Measurements from ENCODE around the gene CENPQ.
"Not testable (repeated sequence)": the region's sequence is repeated elsewhere in the genome, so short reads cannot be mapped to it uniquely, and the experiment has no call there.

Gene CENPQ, protein sequence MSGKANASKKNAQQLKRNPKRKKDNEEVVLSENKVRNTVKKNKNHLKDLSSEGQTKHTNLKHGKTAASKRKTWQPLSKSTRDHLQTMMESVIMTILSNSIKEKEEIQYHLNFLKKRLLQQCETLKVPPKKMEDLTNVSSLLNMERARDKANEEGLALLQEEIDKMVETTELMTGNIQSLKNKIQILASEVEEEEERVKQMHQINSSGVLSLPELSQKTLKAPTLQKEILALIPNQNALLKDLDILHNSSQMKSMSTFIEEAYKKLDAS

DNA sequence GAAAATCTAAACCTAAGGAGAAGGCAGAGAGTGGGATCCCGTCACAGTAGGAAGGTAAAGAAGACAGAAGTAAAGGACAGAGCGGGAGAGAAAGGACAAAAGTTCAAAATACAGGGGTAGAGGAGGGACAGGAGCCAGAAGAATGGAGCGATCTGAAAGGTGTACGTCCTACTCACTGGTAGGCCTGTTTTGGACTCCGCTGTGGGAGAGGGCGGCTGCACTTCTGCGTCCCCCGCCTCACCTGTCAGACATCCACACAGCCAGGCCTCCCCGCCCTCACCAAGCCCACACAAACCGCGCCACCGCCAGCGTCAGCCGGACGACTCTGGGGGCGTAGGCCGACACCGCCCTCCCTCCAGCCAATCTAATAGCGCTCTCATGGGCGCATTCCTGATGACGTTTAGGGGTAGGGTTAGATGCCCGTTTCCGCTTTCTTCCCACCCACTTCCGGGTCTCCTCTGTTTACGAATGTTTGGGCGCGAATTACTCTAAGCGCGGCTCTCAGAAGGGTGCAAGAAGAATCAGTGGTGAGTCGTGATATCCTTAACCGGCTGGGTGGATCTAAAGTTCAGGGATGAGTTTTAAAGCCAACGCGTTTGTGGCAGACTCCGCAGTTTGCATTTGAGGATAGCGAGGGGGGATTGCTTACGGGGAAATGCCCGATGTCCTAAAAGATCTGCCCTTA, at the start of gene CENPQ, which contains the start of gene MMUT:
Gene CENPQ (plus strand): TSS at position 444 of the 685 bp plus-strand sequence. CDS start 6,807 bp downstream, outside the sequence.
Gene MMUT (minus strand): TSS at position 327 of the 685 bp plus-strand sequence. CDS start 3,787 bp downstream, outside the sequence.
- peak; percentile 45 to 97 (median 89) for DNase-seq

DNA sequence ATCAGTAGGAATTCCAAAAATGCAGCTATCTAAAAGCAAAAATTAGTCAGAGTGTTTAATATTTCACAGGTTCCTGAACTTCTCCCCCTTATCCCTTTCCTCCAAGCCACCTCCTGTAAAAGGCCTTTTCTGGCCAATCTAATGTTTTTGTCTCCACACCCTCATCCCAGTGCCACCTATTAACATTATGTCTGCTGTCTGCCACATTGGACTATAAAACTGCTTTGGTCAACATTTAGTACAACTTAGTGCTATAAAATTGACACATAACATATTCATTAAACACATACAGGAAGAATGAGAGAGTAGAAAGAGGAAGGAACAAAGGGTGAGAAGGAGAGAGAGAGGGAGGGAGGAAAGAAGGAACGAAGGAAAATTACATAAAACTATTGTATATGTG, 47.8 kb upstream of the CENPQ start:
- DNase-seq, result no peak

DNA sequence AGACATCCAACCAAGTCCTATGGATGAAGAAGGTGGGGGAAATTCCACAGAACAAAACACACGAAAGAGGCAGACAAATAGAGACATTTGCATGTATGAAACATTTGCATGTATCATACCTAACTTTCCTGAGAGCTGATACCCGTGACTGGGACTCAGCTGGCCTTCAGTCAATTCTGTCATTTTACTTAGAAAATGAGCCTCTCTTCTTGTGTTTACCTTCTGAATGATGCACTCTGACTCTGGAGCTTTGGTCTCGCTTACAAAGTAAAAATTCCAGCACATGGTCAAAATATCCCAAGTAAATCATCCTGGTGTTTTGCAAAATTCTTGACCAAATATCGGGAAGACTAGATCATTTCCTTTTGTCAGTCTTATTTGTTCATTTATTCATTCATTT, 47.0 kb upstream of the CENPQ start:
- DNase-seq, result no peak

DNA sequence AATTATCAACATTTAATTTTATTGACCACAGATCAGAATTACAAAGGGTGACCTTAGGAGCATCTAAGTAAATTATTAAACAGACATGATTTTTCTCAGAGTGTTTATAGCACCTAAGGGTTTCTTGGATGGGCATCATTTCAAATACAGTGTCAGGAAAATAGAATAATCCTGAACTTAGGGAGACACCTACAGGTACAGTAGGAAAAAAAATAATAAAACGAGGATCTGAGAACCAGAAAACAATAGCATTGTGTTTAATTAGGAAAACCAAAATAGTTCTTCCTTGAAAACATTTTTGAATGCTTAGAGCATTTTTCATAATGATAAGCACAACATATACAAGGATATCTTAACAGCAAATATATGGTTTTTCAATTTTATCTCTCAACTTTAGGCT, 39.4 kb upstream of the CENPQ start:
- no peak for DNase-seq

DNA sequence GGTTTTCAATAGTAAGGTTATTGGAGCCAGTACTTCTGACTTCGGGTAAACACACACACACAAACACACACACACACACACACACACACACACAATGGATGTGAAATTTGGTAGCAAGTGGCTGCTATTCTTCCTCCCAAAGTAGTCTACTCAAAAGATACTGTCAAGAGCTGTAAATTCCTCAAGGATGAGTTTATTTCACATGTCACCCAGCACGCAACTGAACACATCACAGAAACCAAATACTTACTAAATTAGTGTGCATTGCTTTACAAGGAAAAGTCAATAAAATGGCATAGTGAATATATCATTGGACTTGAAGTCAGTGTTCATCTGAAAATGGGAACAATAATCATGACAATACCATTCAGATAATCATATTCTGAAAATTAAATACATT, 33.0 kb upstream of the CENPQ start:
- no peak for DNase-seq

DNA sequence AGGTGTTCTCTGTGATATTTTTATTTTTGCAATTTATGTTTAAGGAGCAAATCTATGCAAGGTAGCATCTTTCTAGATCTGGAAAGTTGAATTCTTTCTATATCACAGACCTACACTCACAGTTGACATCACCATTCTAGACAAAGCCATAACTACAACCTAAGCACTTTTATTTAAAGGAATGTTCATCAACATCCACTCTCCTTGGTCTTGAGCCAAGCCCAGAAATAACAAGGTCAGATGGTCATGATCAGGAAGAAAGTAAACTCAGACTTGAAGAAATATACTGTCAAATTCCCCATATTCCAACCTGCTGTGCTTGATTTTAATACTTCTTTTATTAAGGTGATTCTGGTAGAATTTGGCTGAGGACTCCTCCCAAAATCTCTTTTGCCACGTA, 32.3 kb upstream of the CENPQ start:
- DNase-seq, result no peak

DNA sequence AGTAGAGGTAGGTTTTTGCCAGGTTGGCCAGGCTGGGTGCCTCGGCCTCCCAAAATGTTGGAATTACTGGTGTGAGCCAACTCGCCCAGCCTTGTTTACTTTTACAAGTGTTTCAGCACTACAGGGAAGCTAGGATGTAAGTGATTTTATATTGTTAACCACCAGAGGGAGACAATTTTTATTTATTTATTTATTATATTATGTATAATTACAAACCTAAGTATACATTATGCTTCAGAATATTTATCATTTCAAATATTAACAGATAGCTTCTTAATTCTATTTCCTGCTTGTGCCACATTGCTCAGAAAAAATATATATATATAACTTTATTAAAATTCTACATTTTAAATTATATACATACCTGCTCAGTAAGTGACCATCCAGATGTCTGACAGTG, 9.9 kb upstream of the CENPQ start:
- DNase-seq, result no peak

DNA sequence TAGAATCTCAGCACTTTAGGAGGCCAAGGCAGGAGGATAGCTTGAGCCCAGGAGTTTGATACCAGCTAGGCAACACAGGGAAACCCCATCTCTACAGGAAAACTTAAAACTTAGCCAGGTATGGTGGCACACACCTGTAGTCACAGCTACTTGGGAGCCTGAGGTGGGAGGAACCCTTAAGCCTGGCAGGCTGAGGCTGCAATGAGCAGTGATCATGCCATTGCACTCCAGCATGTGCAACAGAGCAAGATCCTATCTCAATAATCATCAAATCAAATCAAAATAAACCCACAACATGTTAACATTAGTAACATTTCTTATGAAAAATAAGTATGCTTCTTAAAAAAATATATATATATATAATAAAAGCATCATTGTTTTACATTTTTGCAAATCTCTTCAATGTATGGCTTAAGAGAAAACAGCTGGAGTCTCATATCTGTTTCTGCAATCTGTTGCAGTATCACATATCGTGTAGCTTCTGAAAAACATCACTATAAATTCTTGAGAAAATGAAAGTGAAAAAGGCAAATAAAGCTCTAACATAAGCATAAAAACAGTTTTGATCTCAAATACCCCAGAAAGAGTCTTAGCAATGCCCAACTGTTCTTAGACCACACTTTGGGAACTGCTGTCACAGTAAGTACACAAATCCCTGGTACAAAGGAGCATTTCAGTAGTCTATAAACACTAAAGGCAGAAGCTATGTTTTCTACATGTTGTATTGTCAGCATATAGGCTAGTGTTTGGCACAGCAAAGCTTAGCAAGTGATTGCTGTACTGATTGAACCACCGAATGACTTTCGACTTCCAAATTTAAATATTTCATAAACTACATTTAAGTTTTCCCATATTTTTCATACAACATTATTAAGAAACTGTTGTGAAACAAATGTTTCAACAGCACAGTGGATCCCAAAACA, 8.1 kb upstream of the CENPQ start:
- no peak for DNase-seq

DNA sequence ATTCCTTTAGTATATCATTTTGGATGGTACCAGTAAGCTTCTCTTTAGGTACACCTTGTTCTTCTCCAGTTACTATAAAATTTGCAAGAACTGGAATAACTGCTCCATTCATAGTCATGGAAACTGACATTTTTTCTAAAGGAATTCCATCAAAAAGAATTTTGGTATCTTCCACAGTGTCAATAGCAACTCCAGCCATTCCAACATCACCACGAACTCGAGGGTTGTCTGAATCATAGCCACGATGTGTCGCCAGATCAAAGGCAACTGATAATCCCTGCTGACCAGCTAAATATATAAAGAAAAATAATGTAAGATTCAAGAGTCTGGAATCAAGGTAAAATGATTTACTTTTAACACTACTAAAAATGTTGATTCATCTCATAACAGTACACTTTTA, 5.4 kb upstream of the CENPQ start:
- no peak for DNase-seq

DNA sequence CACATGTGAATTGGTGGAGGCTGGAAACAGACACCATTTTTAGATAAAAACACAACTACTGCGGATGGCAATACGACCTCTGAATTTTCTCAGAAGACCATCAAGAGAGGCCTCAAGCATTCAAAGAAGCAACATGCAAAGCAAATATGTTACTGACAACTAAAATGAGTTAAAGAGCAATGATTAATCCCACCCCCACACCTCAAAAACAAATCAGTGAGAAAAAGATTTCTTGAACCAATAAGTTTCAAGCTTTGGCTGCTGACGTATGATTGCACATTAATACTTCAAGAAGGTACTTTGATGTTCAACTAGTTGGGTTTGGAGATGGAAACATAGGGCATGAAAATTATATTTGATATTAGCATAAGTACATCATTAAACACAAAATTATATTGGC, 1.1 kb upstream of the CENPQ start:
- DNase-seq, result peak in 1 of 51 donors; percentile 16

DNA sequence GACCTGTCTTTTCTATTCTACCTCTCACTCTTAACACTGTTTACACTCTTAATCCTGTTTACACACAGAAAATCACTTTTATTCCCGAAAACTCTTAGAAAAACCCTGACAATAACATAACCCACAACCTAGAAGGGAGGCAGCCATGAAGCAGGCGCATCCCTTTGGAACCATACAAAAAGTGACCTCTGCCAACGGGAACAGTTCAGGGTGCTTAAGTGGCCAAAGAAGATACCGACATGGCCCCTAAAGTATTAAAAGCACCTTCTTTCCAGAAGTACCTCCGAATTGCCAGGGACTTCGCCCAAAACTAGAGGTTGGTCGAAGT, 607 bp upstream of the CENPQ start:
- DNase-seq, result peak in 1 of 51 donors; percentile 38

DNA sequence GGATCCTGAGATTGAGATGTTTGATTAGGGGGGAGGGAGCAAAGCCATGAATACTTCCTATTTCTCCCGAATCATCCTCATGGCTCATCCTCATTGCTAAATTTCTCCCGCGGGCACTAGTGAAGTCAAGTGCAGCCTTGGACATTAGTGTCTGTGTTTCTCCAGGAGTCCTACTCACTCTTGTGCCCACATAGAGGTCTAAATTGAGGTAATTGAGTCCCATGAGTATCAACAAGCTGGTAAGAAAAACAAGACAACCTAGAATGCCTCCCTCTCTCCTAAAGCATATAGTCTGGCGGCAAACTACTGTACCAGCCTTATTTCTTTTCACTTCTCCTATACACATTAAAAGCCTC, 420 bp downstream of the CENPQ start:
- no peak for DNase-seq

DNA sequence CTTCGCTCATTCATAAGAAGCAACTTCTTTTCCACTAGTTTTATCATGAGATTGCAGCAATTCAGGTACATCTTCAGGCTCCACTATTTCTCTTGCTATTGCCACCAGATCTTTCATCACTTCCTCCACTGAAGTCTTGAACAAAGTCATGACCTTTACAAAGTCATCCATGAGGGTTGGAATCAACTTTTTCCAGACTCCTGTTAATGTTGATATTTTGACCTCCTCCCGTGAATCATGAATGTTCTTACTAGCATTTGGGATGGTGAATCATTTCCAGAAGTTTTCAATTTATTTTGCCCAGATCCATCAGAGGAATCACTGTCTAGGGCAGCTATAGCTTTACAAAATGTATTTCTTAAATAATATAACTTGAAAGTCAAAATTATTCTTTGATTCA, 1.5 kb downstream of the CENPQ start:
- no peak for DNase-seq

DNA sequence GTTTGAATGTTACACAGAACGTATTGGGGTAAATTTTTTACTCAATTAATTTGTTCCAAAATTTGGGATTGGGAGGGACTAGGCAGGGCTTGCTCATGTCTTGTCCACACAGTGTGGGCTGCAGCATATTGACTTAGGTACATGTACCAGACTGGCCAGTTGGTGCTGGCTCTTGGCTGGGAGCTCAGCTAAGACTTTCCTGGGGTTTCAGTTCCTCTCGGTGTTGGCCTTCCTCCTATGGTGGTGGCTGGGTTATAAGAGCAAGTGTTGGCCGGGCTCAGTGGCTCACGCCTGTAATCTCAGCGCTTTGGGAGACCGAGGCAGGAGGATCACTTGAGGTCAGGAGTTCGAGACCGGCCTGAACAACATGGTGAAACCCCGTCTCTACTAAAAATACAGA, 4.9 kb downstream of the CENPQ start:
- DNase-seq, result no peak

DNA sequence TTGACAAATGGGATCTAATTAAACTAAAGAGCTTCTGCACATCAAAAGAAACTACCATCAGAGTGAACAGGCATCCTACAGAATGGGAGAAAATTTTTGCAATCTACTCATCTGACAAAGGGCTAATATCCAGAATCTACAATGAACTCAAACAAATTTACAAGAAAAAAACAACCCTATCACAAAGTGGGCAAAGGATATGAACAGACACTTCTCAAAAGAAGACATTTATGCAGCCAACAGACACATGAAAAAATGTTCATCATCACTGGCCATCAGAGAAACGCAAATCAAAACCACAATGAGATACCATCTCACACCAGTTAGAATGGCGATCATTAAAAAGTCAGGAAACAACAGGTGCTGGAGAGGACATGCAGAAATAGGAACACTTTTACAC, 13.4 kb downstream of the CENPQ start:
- not testable (repeated sequence) for DNase-seq

DNA sequence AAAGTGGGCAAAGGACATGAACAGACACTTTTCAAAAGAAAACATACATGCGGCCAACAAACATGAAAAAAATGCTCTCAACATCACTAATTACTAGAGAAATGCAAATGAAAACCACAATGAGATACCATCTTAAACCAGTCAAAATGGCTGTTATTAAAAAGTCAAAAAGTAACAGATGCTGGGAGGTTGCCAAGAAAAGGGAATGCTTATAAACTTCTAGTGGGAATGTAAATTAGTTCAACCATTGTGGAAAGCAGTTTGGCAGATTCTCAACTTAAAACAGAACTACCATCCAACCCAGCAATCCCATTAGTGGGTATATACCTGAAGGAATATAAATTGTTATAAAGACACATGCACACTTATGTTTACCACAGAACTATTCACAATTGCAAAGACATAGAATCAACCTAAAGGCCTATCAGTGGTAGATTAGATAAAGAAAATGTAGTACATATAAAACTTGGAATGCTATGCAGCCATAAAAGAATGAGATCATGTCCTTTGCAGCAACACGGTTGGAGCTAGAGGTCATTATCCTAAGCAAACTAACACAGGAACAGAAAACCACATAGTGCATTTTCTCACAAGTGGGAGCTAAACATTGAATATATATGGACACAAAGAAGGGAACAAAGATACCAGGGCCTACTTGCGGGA, 16.3 kb downstream of the CENPQ start:
- DNase-seq, result no peak

DNA sequence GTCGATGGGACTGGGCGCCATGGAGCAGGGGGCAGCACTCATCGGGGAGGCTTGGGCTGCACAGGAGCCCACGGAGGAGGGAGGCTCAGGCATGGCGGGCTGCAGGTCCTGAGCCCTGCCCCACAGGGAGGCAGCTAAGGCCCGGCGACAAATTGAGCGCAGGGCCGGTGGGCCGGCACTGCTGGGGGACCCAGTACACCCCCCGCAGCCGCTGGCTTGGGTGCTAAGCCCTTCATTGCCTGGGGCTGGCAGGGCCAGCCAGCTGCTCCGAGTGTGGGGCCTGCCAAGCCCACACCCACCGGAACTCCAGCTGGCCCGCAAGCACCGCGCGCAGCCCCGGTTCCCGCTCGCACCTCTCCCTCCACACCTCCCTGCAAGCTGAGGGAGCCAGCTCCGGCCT, 18.7 kb downstream of the CENPQ start:
- not testable (repeated sequence) for DNase-seq

DNA sequence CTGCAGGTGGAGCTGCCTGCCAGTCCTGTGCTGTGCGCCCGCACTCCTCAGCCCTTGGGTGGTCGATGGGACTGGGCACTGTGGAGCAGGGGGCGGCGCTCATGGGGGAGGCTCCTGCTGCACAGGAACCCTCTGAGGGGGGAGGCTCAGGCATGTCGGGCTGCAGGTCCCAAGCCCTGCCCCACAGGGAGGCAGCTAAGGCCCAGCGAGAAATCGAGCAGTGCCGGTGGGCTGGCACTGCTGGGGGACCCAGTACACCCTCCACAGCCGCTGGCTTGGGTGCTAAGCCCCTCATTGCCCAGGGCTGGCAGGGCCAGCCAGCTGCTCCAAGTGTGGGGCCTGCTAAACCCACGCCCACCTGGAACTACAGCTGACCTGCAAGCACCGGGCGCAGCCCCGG, 20.2 kb downstream of the CENPQ start:
- not testable (repeated sequence) for DNase-seq

DNA sequence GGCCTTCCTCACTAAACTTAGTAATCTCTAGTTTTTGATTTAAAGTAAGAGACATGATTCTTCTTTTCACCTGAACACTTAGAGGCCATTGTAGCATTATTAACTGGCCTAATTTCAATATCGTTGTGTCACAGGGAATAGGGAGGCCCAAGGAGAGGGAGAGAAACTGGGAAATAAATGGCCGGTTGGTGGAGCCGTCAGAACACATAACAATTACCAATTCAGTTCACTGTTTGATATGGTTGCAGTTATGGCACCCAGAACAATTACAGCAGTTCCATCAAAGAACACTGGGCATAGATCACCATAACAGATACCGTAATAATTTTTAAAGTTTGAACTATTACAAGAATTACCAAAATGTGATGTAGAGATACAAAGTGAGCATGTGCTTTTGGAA, 27.5 kb downstream of the CENPQ start:
- no peak for DNase-seq

DNA sequence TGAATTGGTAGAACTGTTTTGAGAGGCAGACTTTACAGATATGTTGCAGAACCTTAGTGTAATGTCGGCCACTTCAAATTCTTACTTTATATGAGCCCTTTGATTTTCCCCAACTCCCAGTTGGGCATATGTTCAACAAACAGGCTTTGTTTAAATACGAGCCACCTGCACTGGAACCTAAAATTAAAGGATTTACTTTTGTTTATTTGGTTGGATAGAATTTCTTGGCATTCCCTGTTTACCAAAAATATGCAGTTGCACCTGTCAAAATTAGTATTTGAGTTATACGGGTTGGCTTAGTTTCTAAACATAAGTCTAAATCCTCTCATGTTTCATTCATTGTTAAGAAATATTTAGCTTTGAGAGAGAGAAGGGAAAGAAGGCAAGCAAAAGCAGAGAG, 34.1 kb downstream of the CENPQ start:
- no peak for DNase-seq

DNA sequence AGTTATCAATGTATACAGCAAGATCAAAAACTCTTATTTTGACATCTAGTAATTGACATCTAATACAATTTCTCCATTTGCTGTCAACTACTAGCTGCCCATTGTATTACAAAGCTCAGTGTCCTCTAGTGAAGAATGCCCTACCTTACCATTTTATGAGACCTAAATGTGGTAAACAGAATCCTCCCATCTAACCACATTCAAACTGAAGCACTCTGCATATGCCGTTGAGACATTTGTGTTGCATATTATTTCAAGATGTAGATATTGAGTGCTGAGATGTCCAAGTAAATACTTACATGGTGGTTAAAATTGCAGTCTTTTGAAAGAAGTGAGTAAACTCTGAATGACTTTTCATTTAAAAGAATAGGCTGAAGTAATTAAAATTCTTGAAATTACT, 36.0 kb downstream of the CENPQ start:
- DNase-seq, result no peak

DNA sequence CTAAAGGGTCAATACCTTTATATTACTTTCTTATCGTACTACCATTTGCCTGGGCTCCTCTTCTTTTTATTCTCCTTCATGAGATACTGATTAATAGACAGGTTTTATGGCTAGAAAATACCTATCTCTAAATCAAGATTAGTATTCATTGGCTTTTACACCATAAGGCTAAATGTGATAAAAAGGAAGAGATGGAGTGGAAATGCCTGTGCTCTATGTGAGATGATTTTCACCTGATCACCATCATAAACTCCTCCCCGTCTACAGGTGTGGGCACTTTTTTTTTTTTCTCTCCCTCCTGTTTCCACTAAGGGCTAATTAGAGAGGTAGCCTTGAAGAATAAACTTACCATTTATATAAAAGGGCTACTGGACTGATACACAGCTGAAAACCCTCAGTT, 36.5 kb downstream of the CENPQ start, which contains the start of gene GLYATL3:
Gene GLYATL3 (plus strand): TSS at position 301 of the 400 bp plus-strand sequence. CDS start 12,068 bp downstream, outside the sequence.
- no peak for DNase-seq

Measured in hypothalamus (tissue), 51 donors.